ENCODE measurements around the gene FBXW8. TPM values are rescaled to one million over a fixed set of nuclear protein-coding genes. Genes with fewer than 3 reads are reported as not detected.

Gene FBXW8
- total RNA-seq, 1 donor from 2014 or later: 40.0 TPM

GRCh38 chr12:117042862-117043261 is 132.1 kb downstream of the FBXW8 start:
- no peak for TF ChIP-seq CTCF (IDR thresholded peaks at IDR 0.05; ENCODE audit: unreplicated experiment)
- no peak for DNase-seq (ENCODE audit: low spot score in 2 of 2, unreplicated experiment in 2 of 2)
- H3K27ac Mint-ChIP-seq: peak overlapping the region; percentile 6
- peaks cover 6% of the 10 kb centered on the region for H3K4me1 Mint-ChIP-seq
- no peak overlapping the region for H3K4me3 Mint-ChIP-seq
- no peaks in the 10 kb centered on the region for H3K27me3 Mint-ChIP-seq (ENCODE audit: low read depth)
- no peaks in the 10 kb centered on the region for H3K36me3 Mint-ChIP-seq
- H3K9me3 Mint-ChIP-seq: no peaks in the 10 kb centered on the region

GRCh38 chr12:117044311-117044710 is 133.6 kb downstream of the FBXW8 start:
- H3K4me3 Mint-ChIP-seq: no peak overlapping the region
- no peak for TF ChIP-seq CTCF (IDR thresholded peaks at IDR 0.05; ENCODE audit: unreplicated experiment)
- H3K4me1 Mint-ChIP-seq: peaks cover 11% of the 10 kb centered on the region
- no peaks in the 10 kb centered on the region for H3K36me3 Mint-ChIP-seq
- H3K27me3 Mint-ChIP-seq (ENCODE audit: low read depth): no peaks in the 10 kb centered on the region
- DNase-seq (ENCODE audit: low spot score in 2 of 2, unreplicated experiment in 2 of 2): no peak
- H3K27ac Mint-ChIP-seq: no peak overlapping the region
- no peaks in the 10 kb centered on the region for H3K9me3 Mint-ChIP-seq

GRCh38 chr12:117044790-117045159 is 134.0 kb downstream of the FBXW8 start:
- no peaks in the 10 kb centered on the region for H3K36me3 Mint-ChIP-seq
- no peak overlapping the region for H3K27ac Mint-ChIP-seq
- no peaks in the 10 kb centered on the region for H3K9me3 Mint-ChIP-seq
- TF ChIP-seq CTCF (IDR thresholded peaks at IDR 0.05; ENCODE audit: unreplicated experiment): no peak
- no peaks in the 10 kb centered on the region for H3K27me3 Mint-ChIP-seq (ENCODE audit: low read depth)
- H3K4me1 Mint-ChIP-seq: peaks cover 11% of the 10 kb centered on the region
- H3K4me3 Mint-ChIP-seq: no peak overlapping the region
- no peak for DNase-seq (ENCODE audit: low spot score in 2 of 2, unreplicated experiment in 2 of 2)

- peaks cover 11% of the 10 kb centered on the region for H3K4me1 Mint-ChIP-seq
- DNase-seq (ENCODE audit: low spot score in 2 of 2, unreplicated experiment in 2 of 2): no peak
- no peaks in the 10 kb centered on the region for H3K36me3 Mint-ChIP-seq
- H3K27ac Mint-ChIP-seq: no peak overlapping the region
- no peak for TF ChIP-seq CTCF (IDR thresholded peaks at IDR 0.05; ENCODE audit: unreplicated experiment)
- no peaks in the 10 kb centered on the region for H3K9me3 Mint-ChIP-seq
- H3K27me3 Mint-ChIP-seq (ENCODE audit: low read depth): no peaks in the 10 kb centered on the region
- H3K4me3 Mint-ChIP-seq: no peak overlapping the region
Measured at GRCh38 chr12:117045160-117046010, 134.6 kb downstream of the FBXW8 start.

GRCh38 chr12:117046011-117046369 is 135.2 kb downstream of the FBXW8 start:
- no peaks in the 10 kb centered on the region for H3K9me3 Mint-ChIP-seq
- DNase-seq (ENCODE audit: low spot score in 2 of 2, unreplicated experiment in 2 of 2): no peak
- no peak overlapping the region for H3K4me3 Mint-ChIP-seq
- TF ChIP-seq CTCF (IDR thresholded peaks at IDR 0.05; ENCODE audit: unreplicated experiment): no peak
- no peaks in the 10 kb centered on the region for H3K36me3 Mint-ChIP-seq
- peaks cover 11% of the 10 kb centered on the region for H3K4me1 Mint-ChIP-seq
- no peaks in the 10 kb centered on the region for H3K27me3 Mint-ChIP-seq (ENCODE audit: low read depth)
- H3K27ac Mint-ChIP-seq: no peak overlapping the region
